ENCODE data around the gene C3orf18. TPM values are rescaled to one million over a fixed set of nuclear protein-coding genes. Genes with fewer than 3 reads are reported as not detected.
A peak's percentile ranks its signal among the peaks of the same experiment; 100 is the strongest.

C3orf18 gene
- total RNA-seq, 4 donors from 2014 or later, result 1.3 to 3.7 (median 2.2) TPM

GRCh38 chr3:50539356-50540286 lies 27.9 kb downstream of the C3orf18 start:
- WGBS, result 30% methylated on average over 15 of the region's 18 CpGs
- DNase-seq (ENCODE audit: low spot score in 2 of 2), result peak in 1 of 2 donors; percentile 72

GRCh38 chr3:50537421-50538129 lies 30.0 kb downstream of the C3orf18 start:
- Histone ChIP-seq H3K27ac (no peak overlapping the region), H3K4me1 (peaks cover 14% of the 10 kb centered on the region), H3K9me3 (no peaks in the 10 kb centered on the region), H3K36me3 (no peaks in the 10 kb centered on the region), H3K4me3 (no peak overlapping the region), H3K27me3 (no peaks in the 10 kb centered on the region)
- no peak for TF ChIP-seq CTCF (IDR thresholded peaks at IDR 0.05)
- TF ChIP-seq POLR2AphosphoS5 (IDR thresholded peaks at IDR 0.05), result no peak
- no peak for TF ChIP-seq POLR2A (IDR thresholded peaks at IDR 0.05)
- DNase-seq (ENCODE audit: low spot score in 2 of 2), result no peak
- 74% methylated on average over 4 of the region's 4 CpGs for WGBS

More at GRCh38 chr3:50539356-50540286, 27.9 kb downstream of the C3orf18 start:
- Histone ChIP-seq H3K4me3 (no peak overlapping the region), H3K36me3 (no peaks in the 10 kb centered on the region), H3K27me3 (no peaks in the 10 kb centered on the region), H3K27ac (no peak overlapping the region), H3K9me3 (no peaks in the 10 kb centered on the region), H3K4me1 (peaks cover 14% of the 10 kb centered on the region)
- TF ChIP-seq CTCF (IDR thresholded peaks at IDR 0.05) (no peak), POLR2AphosphoS5 (IDR thresholded peaks at IDR 0.05) (peak in 1 of 3 donors; percentile 72)

GRCh38 chr3:50536471-50537180 lies 30.9 kb downstream of the C3orf18 start:
- H3K9me3 ChIP-seq, result no peaks in the 10 kb centered on the region
- H3K36me3 ChIP-seq, result no peaks in the 10 kb centered on the region
- no peak overlapping the region for H3K27ac ChIP-seq
- no peaks in the 10 kb centered on the region for H3K27me3 ChIP-seq
- 63% methylated on average over 5 of the region's 5 CpGs for WGBS
- TF ChIP-seq POLR2AphosphoS5 (IDR thresholded peaks at IDR 0.05) (no peak), CTCF (IDR thresholded peaks at IDR 0.05) (no peak), POLR2A (IDR thresholded peaks at IDR 0.05) (no peak), EP300 (IDR thresholded peaks at IDR 0.05) (no peak)
- no peak for DNase-seq (ENCODE audit: low spot score in 2 of 2)
- H3K4me3 ChIP-seq, result no peak overlapping the region
- H3K4me1 ChIP-seq, result peaks cover 14% of the 10 kb centered on the region

GRCh38 chr3:50534681-50535330 lies 32.7 kb downstream of the C3orf18 start:
- WGBS, result 80% methylated on average over 8 of the region's 9 CpGs
- Histone ChIP-seq H3K4me3 (no peak overlapping the region), H3K36me3 (no peaks in the 10 kb centered on the region), H3K27me3 (peaks cover 3% of the 10 kb centered on the region), H3K4me1 (peaks cover 16% of the 10 kb centered on the region), H3K9me3 (no peaks in the 10 kb centered on the region), H3K27ac (no peak overlapping the region)
- TF ChIP-seq POLR2AphosphoS5 (IDR thresholded peaks at IDR 0.05), result no peak
- no peak for TF ChIP-seq CTCF (IDR thresholded peaks at IDR 0.05)
- no peak for TF ChIP-seq POLR2A (IDR thresholded peaks at IDR 0.05)
- TF ChIP-seq EP300 (IDR thresholded peaks at IDR 0.05), result no peak
- no peak for DNase-seq (ENCODE audit: low spot score in 2 of 2)
